HL-60 (cell line): ENCODE data around the gene PTPRN2.

Experiments used
- DNase-seq, 2 experiments: peaks; one replicate each; pipeline ENCODE4 v3.0.0-alpha.2; 2010 to 2020; ENCODE audit warnings: low read depth in 1 of 2, low spot score in 1 of 2
- H3K27ac ChIP-seq: fragments of 250-450 bp; sonication (Bioruptor Pico); replicated peaks from 2 replicates; pipeline ENCODE4 v1.5.1; 2020; ENCODE audit warnings: mild to moderate bottlenecking, moderate library complexity
- H3K27me3 ChIP-seq: fragments of 250-450 bp; sonication (Bioruptor Pico); 2 replicates; pipeline ENCODE4 v1.5.1; 2021; ENCODE audit warnings: mild to moderate bottlenecking, moderate library complexity; ENCODE audit not compliant: insufficient read depth, poor library complexity, severe bottlenecking
- H3K4me3 ChIP-seq: replicated peaks from 2 replicates; pipeline ENCODE4 v1.5.1; 2011; ENCODE audit warnings: mild to moderate bottlenecking, control low read depth, low read length; ENCODE audit not compliant: insufficient read depth
- CTCF ChIP-seq: IDR thresholded peaks from one replicate; pipeline ENCODE4 v1.5.1; 2011; ENCODE audit warnings: low read length, control low read depth, inconsistent platforms; ENCODE audit not compliant: insufficient read depth
- GABPA ChIP-seq: IDR thresholded peaks from 2 replicates; pipeline ENCODE4 v1.6.1; 2012; ENCODE audit warnings: low read depth
- POLR2AphosphoS5 ChIP-seq: IDR thresholded peaks from 2 replicates; pipeline ENCODE4 v1.6.1; 2012; ENCODE audit warnings: low read depth
- SPI1 ChIP-seq: IDR thresholded peaks from 2 replicates; pipeline ENCODE4 v1.6.1; 2012; ENCODE audit warnings: low read depth, mild to moderate bottlenecking, borderline replicate concordance
- TF ChIP-seq, protein P1 (sequence below): IDR thresholded peaks from 2 replicates; pipeline ENCODE4 v1.6.1; 2012; ENCODE audit warnings: low read depth; ENCODE audit not compliant: insufficient replicate concordance

PTPRN2 gene

DNA sequence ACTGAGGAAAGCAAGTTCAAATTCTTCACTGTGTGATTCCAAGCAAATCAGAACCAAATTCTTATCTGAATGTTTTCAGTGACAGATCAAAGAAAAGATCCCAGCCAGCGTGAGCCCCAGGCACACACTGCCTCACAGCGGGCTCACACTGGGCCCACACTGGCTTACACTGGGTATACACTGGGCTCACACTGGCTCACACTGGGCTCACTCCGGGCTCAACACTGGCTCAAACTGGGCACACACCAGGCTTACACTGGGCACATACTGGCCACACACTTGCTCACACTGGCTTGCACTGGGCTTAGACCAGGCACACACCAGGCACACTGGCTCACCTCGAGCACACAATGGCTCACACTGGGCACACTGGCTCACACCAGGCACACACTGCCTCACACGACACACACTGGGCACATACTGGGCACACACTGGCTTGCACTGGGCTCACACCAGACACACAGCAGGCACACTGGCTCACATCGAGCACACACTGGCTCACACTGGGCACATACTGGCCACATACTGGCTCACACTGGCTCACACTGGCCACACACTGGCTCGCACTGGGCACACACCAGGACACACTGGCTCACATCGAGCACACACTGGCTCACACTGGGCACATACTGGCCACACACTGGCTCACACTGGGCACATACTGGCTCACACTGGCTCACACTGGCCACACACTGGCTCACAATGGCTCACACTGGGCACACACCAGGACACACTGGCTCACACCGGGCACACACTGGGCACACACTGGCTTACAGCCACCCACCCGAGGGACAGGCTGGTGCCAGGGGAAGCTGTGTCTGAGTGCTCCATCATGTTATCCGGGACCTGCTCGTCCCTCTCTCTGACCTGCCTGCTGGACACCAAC is 156.3 kb downstream of the PTPRN2 start:
- no peak for DNase-seq
- TF ChIP-seq CTCF (no peak), GABPA (no peak), POLR2AphosphoS5 (no peak), SPI1 (no peak)
- TF ChIP-seq, protein P1, sequence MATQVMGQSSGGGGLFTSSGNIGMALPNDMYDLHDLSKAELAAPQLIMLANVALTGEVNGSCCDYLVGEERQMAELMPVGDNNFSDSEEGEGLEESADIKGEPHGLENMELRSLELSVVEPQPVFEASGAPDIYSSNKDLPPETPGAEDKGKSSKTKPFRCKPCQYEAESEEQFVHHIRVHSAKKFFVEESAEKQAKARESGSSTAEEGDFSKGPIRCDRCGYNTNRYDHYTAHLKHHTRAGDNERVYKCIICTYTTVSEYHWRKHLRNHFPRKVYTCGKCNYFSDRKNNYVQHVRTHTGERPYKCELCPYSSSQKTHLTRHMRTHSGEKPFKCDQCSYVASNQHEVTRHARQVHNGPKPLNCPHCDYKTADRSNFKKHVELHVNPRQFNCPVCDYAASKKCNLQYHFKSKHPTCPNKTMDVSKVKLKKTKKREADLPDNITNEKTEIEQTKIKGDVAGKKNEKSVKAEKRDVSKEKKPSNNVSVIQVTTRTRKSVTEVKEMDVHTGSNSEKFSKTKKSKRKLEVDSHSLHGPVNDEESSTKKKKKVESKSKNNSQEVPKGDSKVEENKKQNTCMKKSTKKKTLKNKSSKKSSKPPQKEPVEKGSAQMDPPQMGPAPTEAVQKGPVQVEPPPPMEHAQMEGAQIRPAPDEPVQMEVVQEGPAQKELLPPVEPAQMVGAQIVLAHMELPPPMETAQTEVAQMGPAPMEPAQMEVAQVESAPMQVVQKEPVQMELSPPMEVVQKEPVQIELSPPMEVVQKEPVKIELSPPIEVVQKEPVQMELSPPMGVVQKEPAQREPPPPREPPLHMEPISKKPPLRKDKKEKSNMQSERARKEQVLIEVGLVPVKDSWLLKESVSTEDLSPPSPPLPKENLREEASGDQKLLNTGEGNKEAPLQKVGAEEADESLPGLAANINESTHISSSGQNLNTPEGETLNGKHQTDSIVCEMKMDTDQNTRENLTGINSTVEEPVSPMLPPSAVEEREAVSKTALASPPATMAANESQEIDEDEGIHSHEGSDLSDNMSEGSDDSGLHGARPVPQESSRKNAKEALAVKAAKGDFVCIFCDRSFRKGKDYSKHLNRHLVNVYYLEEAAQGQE, result no peak

DNA sequence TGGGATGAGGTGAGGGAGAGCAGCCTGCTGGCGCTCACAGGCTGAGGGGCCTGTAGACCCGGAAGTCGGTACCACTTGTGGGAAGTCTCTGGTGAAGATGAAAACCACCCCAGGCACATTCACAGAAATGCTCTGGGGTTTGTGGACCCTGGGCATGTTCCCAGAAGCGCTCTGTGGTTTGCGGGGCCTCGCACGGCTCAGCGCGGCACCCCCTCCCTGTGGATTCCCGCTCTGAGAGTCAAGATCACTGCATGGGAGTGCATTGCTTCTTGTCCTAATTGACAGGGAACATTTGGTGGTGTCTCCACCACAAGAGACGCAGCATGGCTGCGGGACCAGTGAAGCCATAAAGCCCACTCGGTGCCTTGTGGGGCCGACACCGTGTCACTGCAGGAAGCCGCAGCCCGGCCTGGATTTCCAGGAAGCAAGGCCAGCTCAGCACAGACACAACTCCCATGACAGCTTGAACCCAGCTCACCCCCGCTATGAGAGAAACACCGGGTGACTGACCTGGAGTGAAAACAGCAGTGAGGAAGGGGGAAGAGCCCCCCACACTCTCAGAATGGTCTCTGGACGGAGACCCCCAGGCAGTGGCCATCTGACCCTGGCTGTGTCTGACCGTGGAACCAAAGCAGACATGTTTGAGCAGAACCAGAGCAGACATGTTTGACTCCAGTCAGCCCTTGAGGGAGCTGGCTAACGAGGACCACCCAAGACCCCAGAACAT is 157.2 kb downstream of the PTPRN2 start:
- Histone ChIP-seq H3K4me3 (no peak overlapping the region), H3K27ac (no peak overlapping the region), H3K27me3 (peaks cover 4% of the 10 kb centered on the region)
- no peak for DNase-seq
- TF ChIP-seq, protein P1, result no peak
- TF ChIP-seq CTCF, result no peak
- TF ChIP-seq SPI1, result no peak
- no peak for TF ChIP-seq POLR2AphosphoS5
- TF ChIP-seq GABPA, result no peak

More for the DNA sequence above, 156.3 kb downstream of the PTPRN2 start:
- Histone ChIP-seq H3K27ac (no peak overlapping the region), H3K27me3 (peaks cover 4% of the 10 kb centered on the region), H3K4me3 (no peak overlapping the region)

DNA sequence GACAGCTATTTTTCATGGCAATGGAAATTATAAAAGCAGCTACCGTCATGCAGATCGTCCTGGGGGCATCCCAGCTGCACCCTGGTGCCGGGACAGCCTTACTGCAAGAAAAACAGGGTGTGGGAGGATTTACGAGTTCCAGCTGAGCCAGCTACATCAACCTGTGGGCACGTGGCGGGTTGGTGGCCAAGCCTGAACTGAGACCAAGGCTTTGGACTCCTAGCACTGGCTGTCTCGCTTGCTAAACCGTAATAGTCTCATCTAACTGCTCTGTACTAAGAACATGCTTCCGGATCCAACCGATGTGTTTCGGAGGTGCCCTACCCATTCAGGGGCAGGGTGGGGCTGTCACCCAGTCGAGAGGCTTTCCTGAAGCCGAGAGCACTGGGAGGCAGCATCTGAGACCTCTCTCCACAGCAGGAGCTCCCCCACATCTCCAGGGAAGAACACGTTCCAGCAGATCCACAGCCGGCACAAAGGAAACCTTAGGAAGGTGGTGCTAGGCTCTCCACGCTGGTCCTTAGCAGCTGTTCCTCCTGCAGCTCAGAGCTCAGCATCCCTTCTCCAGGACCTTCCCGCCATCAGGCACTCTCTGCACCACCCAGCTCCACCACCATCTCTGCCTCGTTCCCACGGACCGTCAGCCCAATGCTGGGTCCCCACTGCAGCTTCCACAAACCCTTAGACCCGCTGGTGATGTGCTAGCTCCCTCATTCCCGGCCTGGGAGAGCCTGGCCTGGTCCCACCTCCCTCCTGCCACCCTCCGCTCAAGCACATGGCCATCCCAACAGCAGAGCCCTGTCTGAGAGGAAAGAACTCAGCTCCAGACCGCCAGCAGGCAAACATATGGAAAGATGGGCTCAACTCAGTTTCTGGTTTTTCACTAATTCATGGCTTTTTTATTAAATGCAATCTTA is 158.5 kb downstream of the PTPRN2 start:
- DNase-seq, result no peak
- TF ChIP-seq, protein P1, result no peak
- no peak for TF ChIP-seq POLR2AphosphoS5
- TF ChIP-seq CTCF, result no peak
- no peak for TF ChIP-seq GABPA
- TF ChIP-seq SPI1, result no peak
- Histone ChIP-seq H3K27ac (no peak overlapping the region), H3K4me3 (no peak overlapping the region), H3K27me3 (peaks cover 2% of the 10 kb centered on the region)
